Urothelium cell line (cell line): ENCODE results near the gene KCNQ4.

Source experiments
- DNase-seq: peaks from one replicate; pipeline ENCODE4 v3.0.0; 2011; ENCODE audit warnings: low spot score, mixed read lengths
- FAIRE-seq: peaks from 2 replicates; lab custom pipeline; 2011; peaks lifted over from hg19 to GRCh38; lab: Jason Lieb, UNC

The KCNQ4 gene

DNA sequence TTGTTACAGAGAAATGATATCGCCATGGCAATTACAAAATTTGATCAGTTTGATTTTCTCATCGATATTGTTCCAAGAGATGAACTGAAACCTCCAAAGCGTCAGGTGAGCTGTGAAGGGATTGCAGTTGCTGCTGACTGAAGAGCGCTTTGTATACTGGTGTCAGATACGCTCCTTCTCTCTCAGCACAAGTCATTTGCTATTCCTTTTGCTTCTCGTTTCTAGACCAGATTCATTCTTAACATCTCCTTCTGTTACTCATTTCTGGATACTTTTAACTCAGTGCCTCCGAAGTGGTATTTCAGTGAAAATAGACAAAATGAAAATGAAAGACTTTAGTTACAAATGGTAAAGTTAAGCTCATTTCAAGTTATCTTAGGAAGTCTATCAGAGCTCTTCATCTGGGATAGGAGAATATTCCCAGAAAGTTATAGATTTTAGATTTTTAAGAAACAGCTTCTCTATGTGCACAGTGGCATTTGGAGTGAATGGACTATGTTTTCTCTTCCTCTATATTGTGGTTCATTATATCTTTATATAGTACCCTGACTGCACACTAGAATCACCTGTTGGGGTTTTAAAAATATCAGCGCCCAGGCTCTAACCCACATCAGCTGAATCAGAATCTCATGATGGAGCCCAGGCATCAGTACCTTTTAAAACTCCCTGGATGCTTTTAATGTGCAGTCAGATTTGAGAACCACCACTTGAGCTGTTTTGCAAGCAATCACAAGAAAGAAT lies 30.3 kb upstream of the KCNQ4 start:
- DNase-seq = no peak
- no peak for FAIRE-seq

DNA sequence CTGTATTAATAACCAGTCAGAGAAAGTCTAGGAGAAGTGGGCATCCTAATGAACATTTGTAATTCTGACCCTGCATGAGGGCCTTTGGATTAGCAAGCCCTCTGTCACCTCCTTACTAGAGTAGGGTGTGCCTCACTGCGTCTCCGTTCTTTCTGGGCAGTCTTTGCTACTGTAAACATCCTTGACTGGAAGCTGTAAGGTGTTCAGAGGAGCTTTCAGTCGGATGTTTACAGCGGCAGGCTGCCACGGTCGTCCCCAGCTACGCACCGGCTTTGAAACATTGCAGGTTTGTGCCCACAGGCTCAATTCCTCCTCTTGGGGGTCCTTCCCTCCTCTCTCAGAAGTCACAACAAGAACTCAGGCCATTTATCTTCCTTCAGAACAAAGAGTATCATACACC lies 29.4 kb upstream of the KCNQ4 start:
- DNase-seq (no peak), FAIRE-seq (no peak)

DNA sequence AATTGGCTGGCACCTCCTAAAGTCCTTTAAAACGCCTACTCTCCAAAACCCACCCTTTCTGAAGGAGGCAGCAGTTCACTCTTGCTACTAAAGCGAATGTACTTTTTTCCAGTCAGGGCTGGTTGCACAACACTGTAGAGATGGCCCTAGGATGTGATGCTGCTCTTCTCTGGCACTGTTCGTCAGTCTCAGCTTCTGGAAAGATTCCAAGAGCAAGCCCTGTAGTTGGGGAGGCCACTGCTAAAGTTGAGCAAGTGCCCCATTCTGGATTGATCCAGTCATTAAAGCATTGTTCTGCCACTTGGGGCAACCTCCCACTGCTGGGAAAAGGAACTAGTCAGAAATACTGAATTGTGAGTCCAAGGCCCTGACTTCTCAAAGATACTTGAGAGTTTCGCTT lies 28.5 kb upstream of the KCNQ4 start:
- DNase-seq (no peak), FAIRE-seq (no peak)

DNA sequence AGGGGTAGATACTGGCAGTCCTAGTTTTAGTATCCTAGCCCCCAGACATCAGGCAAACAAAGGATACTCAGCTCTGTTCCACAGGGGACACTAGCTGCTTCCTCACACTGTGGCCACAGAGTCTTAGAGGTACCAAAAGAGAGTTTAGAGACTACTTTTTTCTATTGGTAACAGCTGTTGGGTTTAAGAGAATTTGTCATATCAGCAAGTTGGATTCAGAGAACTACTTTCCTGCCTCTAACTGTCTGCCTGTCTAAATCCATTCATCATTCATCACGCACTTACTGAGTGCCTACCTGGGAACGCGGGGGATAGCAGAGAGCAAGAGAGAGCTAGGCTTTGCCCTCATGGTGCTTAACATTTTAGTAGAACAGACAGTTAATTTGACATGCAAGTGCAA lies 27.1 kb upstream of the KCNQ4 start:
- no peak for DNase-seq
- FAIRE-seq = no peak

DNA sequence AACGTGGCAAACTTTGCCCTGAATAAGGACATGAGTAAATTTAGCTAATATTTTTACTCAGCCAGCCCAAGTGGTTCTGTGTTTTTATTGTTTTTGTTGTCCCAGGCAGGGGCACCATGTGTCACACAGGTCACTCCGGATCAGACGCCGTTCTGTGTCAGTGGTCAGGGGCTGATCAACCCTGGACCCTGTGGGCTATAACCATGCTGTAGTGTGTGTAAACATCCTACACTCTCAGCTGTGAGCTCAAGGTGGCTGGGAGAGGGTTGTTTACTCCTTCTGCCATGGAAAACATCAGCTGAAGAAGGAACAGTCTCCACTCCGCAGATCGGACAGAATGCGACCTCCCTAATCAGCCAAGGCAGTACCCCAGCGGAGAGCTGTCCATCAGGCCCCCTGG lies 26.5 kb upstream of the KCNQ4 start:
- FAIRE-seq (no peak), DNase-seq (no peak)

DNA sequence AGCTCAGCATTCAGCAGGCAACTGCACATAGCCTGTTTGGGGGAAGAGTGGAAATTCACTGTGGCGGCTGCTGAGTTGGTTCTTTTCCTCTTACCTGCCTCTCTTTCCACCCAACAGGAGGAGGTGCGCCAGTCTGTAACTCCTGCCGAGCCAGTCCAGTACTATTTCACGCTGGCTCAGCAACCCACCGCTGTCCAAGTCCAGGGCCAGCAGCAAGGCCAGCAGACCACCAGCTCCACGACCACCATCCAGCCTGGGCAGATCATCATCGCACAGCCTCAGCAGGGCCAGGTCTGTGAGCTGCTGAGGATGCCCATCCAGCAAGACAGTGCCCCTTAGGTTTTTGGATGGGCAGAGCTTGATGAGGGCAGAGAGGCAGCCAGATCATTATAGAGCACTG lies 25.6 kb upstream of the KCNQ4 start:
- FAIRE-seq (no peak), DNase-seq (no peak)

DNA sequence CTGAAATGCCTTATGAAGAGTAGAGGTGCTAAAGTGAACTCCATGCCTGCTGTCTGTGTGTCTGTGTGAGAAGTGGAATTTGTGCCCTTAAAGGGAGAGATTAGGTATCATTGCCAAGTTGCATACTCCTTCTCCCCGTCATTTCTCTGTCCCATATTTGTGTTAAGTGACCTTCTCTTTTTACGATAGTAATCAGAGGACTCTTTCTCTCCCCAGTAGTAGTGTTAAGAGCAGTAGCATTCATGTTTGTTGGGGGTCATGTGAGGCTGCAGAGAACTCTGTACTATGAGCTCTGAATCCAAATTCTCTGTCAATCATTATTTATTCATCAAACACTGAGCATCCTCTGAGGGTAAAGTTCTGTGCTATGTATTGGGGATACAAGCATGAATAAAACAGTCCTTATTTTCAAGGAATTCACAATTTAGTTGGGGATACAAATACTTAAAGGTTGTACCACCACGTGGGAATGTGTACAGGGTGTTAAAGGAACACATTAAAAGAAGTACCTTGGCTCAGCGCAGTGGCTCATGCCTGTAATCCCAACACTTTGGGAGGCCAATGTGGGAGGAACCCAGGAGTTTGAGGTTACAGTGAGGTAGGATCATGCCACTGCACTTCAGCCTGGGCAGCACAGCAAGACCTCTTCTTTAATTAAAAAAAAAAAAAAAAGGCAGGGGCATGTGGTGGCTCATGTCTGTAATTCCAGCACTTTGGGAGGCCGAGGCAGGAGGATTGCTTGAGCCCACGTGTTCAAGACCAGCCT lies 24.8 kb upstream of the KCNQ4 start:
- DNase-seq (no peak), FAIRE-seq (no peak)

DNA sequence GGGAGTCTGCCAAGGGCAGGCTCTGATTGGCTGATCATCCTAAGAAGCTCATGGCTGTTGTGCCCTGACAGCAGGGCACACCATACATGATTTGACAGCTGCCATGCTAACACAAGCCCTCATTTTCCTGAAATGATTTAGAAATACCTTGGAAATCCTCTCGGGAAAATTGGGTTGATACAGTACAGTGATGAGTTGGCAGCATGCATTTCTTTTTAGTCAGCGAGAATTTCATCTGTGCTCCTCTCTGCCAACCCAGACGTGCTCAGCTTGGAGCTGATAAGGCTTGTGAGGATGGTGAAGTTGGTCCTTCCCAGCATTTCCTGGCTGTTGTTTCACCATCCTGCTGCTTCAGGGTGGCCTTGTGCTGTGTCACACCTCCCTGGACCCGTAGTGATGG lies 22.6 kb upstream of the KCNQ4 start:
- no peak for FAIRE-seq

DNA sequence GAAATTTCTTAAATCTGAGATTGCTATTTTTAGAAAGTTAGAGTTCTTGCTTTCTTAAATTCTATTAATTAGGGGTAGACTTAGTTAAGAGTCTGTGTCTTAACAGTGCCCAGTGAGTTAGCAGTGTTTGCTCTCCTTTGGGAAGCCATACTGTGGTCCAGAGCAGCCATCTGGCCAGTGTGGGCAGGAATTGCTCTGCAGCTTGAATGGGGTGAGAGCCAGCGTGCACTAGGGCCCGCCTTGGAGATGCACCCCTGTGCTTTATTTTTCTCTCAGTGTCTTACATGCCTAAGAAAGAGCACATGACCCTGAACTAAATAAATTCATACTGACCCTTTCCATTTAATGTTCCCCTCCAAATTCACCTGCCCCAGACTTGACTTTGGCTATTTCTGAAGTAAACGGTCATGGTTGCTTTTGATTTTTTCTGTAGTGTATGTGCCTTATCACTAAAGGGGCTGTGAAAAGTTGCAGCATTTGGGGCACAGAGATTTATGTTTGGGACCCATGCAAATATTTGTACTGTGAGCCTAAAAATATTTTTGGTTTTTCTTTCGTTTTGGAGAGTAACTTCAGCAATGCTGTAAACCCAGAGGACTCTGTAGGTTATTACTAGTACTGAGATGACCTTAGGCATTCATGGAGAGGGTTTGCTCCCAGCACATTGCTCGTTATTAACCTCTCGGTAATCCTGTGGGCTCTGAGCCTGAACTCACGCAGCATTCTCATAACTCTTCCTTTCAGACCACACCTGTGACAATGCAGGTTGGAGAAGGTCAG lies 21.3 kb upstream of the KCNQ4 start:
- no peak for DNase-seq

More for the DNA sequence above, 22.6 kb upstream of the KCNQ4 start:
- no peak for DNase-seq

DNA sequence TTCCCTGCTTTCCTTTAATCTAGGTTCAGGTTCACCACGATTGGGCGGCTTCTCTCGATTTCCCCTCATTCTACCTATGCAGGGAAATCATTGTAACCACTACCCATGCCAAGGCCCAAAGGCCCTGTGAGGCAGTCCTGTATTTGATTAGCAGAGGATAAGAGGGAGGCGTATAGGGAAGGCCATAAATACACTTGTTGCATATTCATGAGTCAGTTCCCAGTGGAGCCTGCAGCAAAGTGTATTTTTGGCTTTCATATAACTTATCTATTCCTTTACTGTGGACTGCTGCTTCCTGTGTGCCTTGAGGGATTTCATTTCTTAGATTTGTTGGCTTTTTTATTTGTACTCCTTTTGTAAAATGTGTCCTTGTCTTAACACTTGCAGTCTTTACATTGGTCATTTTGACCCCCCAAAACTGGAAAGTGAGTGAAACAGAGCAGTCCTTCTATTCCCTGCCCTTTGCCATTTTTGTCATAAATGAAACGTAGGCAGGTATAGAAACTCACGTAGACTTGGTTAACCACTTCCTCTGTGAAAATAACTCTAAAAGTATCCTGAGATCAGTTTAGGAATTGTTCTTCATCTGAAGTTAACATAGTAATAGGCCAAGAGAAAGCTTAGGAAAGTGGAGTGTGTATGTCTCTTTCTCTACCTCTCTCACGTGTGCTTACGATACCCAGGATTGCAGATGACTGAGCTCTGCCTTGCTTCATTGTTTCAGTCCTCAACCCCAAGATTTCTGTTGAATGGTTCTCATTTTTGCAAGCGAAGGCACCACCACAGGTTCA lies 19.6 kb upstream of the KCNQ4 start:
- DNase-seq (no peak), FAIRE-seq (no peak)

More for the DNA sequence above, 21.3 kb upstream of the KCNQ4 start:
- FAIRE-seq = no peak

DNA sequence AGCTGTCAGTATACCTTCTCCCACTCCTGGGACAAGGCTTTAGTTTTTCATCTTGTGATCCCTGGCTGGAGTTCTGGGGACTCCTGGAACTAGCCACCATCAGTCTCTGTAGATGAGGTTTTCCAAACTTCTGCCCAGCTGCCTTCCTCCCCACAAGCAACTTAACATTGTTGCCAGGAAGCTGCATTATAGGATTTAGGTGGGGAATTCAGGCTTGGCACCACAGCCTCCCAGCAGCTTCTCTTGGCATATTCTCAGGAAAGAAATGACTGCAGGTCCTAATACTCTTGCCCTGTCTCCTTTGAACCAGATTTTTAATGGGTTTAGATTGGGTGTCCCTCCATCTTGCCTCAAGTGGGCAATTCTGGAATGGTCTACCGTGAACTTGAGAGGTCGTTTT lies 18.6 kb upstream of the KCNQ4 start:
- FAIRE-seq (no peak), DNase-seq (no peak)

DNA sequence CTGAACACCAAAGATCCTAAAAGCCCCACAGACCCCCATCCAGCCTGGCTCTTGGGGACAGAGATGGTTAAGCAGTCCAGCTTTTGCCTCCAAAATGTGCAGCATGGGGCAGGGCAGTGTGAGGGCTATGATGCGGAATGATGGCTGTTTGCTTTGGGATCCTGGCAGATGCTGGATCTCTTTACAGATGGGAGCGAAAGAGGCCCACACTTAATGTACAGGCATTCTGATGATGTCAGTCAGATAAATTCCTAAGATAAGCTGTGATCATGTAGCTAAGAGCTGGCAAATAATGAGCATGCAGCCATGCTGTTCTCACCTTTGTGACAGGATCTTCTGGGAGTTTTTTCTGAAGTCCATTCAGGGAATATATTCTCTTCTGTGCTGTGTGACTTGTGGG lies 17.6 kb upstream of the KCNQ4 start:
- no peak for FAIRE-seq
- DNase-seq = no peak

DNA sequence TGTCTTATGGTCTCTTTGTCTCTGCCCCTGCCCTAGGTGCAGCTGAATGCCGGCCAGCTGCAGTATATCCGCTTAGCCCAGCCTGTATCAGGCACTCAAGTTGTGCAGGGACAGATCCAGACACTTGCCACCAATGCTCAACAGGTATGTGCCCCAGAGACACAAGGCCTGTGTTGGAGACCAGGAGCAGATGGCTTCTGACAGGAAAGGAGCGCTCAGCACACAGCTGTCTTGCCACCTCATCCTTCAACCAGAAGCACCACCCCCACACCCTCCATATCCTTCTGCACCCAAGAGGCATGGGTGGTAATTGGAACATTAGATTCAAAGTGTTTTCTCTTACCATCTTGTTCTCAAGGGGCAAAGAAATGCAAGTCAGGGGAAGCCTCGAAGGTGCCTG lies 17.0 kb upstream of the KCNQ4 start:
- no peak for DNase-seq
- FAIRE-seq = no peak

DNA sequence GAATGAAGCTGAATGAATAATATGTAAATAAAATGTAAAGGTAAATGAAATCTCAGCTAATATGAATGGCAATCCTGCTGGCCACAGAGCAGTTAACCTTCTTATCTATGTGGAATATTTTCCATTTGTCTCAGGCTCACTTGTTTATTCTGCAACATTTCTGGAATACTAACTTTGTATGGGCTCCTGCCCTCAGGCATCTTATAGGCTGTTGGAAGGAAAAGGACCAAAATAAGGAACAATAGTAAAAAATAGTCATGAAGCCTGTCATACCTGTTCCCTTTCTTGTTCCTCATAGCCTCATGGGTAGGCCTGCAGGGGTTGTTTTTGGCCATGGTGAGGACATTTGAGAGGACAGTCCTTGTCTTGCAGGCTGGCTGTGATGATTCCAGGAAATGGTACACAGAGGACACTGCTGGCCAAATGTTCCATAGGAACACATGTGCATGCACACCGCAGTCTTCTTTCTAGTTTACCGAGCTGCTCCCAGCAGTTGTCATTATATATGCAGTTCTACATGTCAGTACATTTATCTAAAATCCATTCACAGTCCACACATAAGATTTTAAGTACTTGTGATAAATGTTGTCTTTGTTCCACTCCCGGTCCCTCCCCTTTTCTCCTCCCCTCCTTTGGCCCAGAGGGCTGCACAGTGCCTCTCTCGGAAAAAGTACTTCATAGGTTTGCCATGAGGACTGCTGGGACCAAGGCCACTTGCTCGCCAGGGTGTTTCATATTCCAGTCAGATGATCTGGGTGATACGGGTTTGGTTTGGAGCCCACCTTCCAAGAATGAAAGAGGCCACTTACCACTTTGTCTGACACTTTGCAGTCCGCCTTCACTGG lies 15.2 kb upstream of the KCNQ4 start:
- DNase-seq (no peak), FAIRE-seq (no peak)

DNA sequence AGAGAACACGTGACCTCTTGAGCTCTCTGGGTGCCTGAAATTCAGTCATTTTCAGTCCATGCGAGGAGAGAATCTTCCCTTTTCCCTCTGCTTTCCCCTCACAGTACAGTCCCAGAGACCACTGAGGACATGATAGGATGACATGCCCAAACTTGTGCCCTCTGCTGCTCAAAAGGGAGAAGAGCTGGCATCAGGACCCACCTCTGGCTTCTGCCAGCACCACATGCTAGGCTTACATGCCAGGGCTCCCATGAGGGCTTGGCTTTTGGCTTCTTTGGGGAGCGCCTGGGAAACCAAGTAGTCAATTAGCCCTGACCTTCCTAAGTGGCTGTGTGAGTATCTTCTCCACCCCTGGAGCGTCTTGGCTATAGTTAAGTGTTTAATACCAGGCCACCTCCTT lies 13.8 kb upstream of the KCNQ4 start:
- FAIRE-seq (no peak), DNase-seq (no peak)

DNA sequence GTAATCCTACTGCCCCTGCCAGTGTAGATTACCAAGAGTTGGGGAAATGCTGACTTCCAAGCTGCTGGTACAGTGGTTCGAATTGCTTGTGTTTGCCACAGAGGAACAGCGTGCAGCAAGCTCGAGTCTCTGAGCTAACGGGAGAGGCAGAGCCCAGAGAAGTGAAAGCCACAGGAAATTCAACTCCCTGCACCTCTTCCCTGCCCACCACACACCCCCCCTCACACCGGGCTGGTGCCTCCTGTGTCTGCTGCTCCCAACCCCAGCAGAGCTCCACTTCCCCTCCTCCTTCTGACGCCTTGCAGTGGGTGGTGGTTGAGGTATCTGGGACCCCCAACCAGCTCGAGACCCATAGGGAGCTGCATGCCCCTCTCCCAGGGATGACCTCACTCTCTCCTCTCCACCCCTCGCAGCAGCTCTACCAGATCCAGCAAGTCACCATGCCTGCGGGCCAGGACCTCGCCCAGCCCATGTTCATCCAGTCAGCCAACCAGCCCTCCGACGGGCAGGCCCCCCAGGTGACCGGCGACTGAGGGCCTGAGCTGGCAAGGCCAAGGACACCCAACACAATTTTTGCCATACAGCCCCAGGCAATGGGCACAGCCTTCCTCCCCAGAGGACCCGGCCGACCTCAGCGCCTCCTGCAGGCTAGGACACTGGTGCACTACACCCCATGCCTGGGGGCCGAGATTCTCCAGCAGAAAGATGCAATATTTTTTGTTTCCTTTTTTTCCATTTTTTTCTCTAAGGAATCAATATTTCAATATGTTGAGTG lies 13.1 kb upstream of the KCNQ4 start:
- FAIRE-seq (no peak), DNase-seq (no peak)

DNA sequence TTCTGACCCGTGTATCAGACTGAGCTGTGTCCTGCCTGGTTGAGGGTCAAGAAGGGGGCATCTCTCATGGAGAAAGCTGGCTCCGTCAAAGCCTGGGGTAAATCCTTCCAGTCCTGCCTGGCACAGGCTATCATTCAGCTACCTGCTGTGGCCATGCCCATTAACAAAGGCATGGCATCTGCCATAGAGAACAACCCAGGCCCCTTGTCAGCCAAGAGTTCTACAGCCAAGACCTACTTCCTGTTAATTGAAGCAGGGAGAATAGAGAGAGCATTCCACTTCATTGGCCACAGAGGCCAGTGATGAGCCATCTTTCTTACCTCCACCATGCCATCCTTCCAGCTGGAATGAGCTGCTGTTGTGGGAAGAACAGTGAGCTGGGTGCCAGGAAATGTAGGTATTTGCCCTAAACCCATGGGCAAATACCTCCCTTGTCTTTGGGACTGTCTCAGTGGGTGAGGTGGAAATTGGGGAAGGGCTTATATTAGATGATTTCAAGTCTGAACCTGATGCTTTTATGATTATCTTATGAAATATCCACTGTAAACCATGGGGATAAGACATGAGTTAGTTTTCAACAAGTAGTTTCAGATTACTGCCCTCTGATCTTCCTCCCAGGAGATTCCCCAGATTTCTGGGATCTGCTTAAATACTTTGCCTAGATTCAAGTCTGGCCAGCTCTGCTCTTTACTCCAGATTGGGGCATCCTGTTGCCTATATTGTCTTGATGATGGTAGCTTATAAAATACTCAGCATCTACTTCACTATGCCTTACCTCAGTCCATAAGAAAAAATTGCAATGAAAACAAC lies 11.2 kb upstream of the KCNQ4 start:
- no peak for FAIRE-seq
- no peak for DNase-seq

DNA sequence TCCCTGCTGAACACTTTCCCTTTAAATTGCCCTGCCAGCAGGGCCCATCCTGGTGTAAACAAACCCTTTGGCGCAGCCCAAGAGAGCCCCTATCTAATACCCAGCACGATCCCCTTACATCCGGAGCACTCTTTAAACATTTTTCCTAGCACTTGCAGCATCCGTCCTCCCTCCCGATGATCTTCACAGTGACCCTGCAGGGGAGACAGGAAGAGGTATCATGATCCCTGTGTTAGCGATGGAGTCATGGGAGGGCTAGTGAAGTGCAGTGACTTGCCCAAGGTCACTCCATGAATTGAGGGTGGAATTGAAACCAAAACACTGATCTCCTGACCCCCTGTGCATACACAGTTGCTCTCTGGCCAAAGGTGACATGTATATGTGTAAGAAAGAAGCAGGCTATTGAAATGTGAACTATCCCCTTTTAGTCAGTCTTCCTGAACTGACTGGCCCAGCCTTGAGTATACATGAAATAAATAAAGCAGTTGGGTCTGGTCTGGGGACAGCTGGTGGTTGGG lies 9.8 kb upstream of the KCNQ4 start:
- FAIRE-seq = no peak
- no peak for DNase-seq
